ENCODE measurements around the gene GRID1.

DNA sequence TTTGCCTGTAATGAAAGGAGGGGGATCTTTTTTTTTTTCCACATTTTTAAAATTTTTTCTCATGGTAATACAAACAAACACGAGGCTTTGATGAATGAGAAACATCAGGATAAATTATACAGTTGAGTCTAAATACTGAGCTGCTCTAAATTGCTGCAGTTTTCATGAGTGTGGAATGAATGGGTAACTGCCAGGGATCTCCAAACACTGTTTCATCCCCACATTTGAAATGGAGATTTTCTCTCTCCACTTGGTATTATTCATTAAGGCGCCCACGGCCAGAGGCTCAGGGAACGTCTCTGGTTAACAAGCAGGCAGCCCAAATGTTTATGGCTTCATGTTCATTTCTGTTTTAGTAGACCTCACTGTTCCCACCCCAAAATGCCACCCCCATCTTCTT lies 717.1 kb downstream of the GRID1 start:
- TF ChIP-seq, protein P1, sequence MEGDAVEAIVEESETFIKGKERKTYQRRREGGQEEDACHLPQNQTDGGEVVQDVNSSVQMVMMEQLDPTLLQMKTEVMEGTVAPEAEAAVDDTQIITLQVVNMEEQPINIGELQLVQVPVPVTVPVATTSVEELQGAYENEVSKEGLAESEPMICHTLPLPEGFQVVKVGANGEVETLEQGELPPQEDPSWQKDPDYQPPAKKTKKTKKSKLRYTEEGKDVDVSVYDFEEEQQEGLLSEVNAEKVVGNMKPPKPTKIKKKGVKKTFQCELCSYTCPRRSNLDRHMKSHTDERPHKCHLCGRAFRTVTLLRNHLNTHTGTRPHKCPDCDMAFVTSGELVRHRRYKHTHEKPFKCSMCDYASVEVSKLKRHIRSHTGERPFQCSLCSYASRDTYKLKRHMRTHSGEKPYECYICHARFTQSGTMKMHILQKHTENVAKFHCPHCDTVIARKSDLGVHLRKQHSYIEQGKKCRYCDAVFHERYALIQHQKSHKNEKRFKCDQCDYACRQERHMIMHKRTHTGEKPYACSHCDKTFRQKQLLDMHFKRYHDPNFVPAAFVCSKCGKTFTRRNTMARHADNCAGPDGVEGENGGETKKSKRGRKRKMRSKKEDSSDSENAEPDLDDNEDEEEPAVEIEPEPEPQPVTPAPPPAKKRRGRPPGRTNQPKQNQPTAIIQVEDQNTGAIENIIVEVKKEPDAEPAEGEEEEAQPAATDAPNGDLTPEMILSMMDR (IDR thresholded peaks at IDR 0.05 in 2 of 3, conservative IDR thresholded peaks at IDR 0.05 in 1 of 3; ENCODE audit: borderline replicate concordance in 1 of 3, insufficient read depth in 1 of 3, low read depth in 2 of 3, low read length in 2 of 3), result no peak
- TF ChIP-seq JUND (IDR thresholded peaks at IDR 0.05) (no peak), CEBPB (IDR thresholded peaks at IDR 0.05; ENCODE audit: low read depth) (no peak), POLR2A (IDR thresholded peaks at IDR 0.05; ENCODE audit: borderline replicate concordance, extremely low read depth, insufficient read depth, insufficient read length) (no peak), ELF1 (IDR thresholded peaks at IDR 0.05; ENCODE audit: borderline replicate concordance, low read depth) (no peak), ZFX (IDR thresholded peaks at IDR 0.05) (no peak)
- TF ChIP-seq, protein P2, sequence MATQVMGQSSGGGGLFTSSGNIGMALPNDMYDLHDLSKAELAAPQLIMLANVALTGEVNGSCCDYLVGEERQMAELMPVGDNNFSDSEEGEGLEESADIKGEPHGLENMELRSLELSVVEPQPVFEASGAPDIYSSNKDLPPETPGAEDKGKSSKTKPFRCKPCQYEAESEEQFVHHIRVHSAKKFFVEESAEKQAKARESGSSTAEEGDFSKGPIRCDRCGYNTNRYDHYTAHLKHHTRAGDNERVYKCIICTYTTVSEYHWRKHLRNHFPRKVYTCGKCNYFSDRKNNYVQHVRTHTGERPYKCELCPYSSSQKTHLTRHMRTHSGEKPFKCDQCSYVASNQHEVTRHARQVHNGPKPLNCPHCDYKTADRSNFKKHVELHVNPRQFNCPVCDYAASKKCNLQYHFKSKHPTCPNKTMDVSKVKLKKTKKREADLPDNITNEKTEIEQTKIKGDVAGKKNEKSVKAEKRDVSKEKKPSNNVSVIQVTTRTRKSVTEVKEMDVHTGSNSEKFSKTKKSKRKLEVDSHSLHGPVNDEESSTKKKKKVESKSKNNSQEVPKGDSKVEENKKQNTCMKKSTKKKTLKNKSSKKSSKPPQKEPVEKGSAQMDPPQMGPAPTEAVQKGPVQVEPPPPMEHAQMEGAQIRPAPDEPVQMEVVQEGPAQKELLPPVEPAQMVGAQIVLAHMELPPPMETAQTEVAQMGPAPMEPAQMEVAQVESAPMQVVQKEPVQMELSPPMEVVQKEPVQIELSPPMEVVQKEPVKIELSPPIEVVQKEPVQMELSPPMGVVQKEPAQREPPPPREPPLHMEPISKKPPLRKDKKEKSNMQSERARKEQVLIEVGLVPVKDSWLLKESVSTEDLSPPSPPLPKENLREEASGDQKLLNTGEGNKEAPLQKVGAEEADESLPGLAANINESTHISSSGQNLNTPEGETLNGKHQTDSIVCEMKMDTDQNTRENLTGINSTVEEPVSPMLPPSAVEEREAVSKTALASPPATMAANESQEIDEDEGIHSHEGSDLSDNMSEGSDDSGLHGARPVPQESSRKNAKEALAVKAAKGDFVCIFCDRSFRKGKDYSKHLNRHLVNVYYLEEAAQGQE (IDR thresholded peaks at IDR 0.05; ENCODE audit: low read depth), result no peak
- TF ChIP-seq, protein P3, sequence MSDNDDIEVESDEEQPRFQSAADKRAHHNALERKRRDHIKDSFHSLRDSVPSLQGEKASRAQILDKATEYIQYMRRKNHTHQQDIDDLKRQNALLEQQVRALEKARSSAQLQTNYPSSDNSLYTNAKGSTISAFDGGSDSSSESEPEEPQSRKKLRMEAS (IDR thresholded peaks at IDR 0.05), result no peak

Data from HCT116 (cell line).